ENCODE measurements around the gene FSTL1. TPM values are rescaled to one million over a fixed set of nuclear protein-coding genes. Genes with fewer than 3 reads are reported as not detected.
A peak's percentile ranks its signal among the peaks of the same experiment; 100 is the strongest.

Gene FSTL1
- total RNA-seq, 1 donor from 2014 or later, result 217 TPM

DNA sequence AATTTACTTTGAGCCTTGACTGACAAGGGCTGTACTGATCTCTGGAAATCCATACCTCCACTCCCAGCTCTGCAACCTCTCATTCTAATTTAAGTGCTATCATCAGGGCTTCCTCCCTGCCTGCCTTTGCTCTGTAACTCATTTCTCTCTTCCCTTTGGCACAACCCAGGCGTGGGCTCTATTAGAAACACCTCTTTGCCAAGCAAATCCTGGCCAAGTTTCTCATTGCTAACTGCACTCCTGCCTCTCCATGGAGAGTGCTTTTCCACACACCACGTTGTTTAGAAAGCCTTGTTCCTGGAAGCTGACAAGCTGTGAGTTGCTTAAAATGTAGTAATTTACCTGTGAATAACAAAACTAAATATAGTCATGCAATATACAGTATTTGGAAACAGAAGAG, 20.1 kb upstream of the FSTL1 start:
- ATAC-seq, result peak; percentile 88
- intact Hi-C loops (cut with DNase I), result loop anchor here (2.0 kb wide), 2 partner anchors 52 to 84 kb away; no protein-coding TSS in a partner anchor
- DNase-seq (ENCODE audit: missing footprints), result no peak

DNA sequence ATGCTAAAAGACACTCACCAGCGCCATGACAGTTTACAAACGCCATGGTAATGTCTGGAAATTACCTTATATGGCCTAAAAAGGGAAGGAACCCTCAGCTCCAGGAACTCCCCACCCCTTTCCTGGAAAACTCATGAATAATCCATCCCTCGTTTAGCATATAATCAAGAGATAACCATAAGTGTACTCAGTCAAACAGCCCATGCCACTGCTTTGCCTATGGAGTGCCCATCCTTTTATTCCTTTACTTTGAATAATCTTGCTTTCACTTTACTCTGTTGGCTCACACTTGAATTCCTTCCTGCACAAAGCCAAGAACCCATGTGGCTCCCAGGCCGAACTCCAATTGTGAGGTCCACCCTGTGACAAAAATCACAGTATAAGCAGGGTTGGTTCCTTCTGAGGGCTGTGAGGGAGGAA, 19.1 kb upstream of the FSTL1 start:
- intact Hi-C loops (cut with DNase I), result loop anchor here (2.0 kb wide), 2 partner anchors 51 to 85 kb away; no protein-coding TSS in a partner anchor
- ATAC-seq (peak; percentile 76), DNase-seq (ENCODE audit: missing footprints) (no peak)

DNA sequence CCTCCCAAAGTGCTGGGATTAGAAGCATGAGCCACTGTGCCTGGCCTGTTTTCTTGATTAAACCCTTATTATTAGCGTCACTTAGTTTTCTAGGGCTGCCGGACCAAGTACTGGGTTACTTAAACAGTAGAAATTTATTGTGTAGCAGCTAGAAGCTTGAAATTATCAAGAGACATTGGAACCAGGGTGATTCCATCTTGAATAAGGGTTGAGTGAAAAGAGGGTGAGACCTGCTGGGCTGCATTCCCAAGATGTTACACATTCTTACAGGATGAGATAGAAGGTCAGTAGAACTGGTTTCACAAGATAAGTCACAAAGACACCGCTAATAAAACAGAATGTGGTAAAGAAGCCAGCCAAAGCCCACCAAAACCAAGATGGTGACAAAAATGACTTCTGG, 18.6 kb upstream of the FSTL1 start:
- ATAC-seq (no peak), DNase-seq (ENCODE audit: missing footprints) (no peak)
- intact Hi-C loops (cut with DNase I), result no loop called here

DNA sequence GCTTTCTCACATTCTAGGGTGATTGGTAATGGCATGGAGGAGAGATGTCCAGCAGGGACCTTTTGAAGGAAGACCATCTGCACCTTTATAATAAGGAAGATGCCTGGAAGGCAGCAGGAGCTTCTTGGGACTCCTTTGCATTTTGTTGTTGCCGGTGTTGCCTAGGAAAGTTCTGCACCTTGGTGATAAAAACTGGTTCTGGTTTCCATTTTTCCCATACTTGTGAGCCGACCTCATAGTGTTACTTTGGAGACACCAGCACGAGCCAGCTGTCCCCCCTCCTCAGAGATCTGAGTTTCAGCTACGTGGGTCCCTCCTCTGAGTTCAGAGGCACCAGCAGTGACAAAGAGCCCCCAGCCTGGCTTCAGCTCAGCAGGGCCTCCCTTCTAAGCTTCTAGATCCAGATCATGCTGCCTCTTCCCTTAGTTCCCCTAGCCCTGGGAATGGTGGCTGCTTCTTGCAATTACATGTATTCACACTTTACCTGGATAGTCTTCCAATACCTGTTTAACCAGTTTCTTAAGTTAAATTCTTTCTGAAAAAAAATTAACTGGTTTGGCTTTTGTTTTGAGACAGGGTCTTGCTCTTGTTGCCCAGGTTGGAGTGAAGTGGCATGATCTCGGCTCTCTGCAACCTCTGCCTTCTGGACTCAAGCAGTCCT, 18.0 kb upstream of the FSTL1 start:
- intact Hi-C loops (cut with DNase I), result no loop called here
- DNase-seq (ENCODE audit: missing footprints) (no peak), ATAC-seq (no peak)

DNA sequence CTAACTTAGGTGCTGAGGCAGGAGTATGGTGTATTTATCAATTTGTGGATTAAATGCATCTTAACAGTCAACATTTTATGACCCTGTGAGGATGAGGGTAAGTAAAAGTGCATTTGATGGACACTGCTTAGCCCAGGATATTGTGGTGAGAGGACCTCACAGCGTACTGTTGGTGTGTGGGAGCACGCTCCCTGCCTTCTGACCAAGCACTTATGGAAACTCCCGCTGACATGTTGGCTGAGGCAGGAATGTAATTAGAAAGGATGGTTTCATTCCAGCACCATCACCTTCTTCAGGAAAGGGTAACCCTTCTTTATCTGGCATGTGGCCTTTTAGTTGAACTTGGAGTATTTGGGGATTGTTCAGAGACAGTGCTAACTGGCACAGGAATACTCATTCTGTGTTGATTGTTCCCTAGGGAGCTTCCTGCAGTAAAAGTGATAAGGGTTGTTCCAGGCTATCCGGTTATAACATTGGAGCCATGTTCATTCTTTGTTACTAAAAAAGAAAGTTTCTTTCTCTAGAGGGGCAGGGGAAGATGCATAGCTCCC, 11.7 kb upstream of the FSTL1 start:
- DNase-seq (ENCODE audit: missing footprints), result no peak
- peak; percentile 4 for ATAC-seq
- intact Hi-C loops (cut with DNase I), result no loop called here

DNA sequence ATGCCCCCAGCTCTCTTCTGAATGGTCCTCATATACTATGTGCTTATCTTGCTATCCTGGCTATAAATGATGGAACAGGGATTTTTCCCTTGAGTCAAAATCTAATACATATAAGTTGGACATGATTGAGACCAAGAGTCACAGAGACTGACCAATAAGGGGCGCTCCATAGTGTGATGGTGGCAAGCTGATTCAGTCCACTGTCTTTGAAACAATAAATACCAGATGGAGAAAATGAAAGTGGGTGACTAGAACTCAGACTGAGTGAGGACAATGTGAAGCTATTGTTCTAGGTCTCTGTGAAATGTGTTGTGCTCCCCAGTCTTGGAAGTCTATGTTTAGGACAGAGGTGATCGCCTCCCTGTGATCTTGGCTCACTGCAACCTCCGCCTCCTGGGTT, 10.6 kb upstream of the FSTL1 start:
- intact Hi-C loops (cut with DNase I), result no loop called here
- no peak for ATAC-seq
- DNase-seq (ENCODE audit: missing footprints), result no peak

DNA sequence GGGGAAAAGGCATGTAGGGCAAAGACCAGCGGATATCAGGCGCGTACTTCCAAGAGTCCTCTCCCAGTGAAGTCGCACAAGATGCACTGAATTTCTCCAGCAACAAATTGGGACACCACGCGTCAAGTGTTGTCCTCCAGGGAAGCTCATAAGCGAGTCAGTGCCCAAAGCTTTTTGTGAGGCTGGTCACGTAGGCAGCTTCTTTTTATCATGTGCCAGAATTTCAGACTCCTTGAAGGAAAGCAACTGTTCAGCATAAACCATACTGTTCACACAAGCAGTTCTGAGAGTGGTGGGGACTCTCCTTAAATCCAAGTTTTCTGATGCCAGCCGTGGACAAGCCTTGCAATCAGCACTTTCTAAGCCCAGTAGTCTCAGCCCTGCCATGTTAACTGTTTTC, 10.1 kb upstream of the FSTL1 start:
- intact Hi-C loops (cut with DNase I), result no loop called here
- DNase-seq (ENCODE audit: missing footprints), result no peak
- no peak for ATAC-seq

DNA sequence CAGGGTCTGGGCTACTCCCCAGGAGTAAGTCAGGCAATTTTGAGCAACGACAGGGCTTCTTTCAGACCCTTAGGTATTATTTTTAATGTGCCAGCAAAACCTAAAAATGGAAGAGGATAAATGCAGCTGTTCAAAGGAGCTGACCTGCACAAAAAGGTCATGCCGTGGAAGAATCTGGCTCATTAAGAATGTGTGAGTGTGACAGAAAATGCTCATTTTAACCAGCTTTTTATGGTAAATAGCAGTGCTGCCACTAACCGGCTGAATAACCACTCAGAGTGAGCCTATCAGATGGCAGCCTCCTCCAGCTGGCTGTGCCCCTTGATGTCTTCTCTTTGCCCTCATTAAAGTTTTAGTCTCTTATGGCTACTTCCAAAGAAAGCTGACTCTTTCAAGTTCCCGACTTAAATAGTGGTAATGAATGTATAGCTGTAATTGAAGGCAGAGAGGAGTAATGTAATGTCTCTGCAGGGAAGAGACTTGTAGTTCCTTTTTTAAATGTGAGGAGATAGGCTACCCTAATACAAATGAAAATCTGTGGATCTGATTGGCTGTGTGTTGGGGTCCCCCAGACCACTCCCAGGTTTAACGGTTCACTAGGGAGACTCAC, 9.5 kb upstream of the FSTL1 start:
- intact Hi-C loops (cut with DNase I), result no loop called here
- no peak for ATAC-seq
- DNase-seq (ENCODE audit: missing footprints), result no peak

DNA sequence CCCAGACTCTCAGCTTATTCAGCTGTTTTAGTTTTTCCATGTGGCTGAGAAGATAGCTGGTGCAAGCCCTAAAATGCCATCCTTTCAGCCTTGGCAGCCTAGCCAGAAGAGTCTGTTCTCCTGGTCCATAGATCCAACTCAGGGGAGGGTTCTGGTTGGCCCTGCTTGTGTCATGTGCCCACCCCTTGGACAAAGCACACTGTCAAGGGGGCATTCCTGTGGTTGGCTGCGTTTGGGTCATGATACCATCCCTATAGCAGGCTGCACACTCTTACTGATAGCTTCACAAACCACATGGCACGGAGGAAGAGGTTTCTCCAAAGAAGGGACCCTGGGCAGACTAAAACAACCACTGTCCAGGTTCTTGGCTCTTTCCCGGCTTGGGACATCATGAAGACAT, 8.4 kb upstream of the FSTL1 start:
- DNase-seq (ENCODE audit: missing footprints), result no peak
- ATAC-seq, result no peak
- intact Hi-C loops (cut with DNase I), result no loop called here

DNA sequence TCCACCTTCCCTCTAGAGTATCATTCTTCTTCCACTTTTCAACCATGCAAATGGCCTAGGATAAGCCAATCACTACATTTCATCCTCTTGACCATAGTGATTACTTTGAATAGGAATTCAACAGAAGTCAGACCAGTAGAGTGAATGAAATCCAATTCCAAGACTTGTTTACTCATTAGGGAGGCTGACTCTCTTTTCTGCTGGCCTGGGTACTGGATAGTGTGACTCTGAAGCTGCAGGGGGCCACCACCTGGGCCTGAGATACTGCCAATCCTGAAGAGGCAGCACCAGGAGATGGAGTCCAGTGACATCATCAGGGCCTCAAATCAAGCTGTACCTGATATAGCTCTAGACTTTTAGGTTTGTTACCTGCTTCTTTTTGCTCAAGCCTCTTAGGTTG, 7.0 kb upstream of the FSTL1 start:
- intact Hi-C loops (cut with DNase I), result no loop called here
- ATAC-seq (no peak), DNase-seq (ENCODE audit: missing footprints) (no peak)

DNA sequence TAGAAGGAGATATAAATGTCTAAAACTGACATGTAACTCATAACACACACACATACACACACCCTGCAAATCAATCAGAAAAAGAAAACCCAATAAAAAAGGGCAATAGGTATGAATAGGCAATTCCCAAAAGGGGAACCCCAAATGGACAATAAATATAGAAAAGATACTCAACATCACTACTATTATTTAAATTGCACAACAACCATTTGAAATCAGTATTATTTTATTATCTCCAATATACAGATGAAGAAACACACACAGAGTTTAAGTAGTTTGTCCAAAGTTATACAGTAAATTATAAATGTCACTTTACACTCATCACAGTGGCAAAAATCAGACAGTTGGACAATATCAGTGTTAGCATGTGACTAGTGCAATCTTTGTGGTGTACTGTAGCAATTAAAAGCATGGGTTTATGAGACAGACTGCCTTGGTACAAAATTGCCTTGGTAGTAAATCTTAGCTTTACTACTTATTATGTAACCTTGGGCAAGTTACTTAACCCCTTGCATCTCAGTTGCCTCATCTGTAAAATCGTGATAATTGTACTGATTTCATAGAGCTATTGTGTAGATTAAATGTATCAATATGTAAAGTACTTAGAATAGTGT, 3.4 kb upstream of the FSTL1 start:
- DNase-seq (ENCODE audit: missing footprints) (no peak), ATAC-seq (no peak)
- intact Hi-C loops (cut with DNase I), result no loop called here

DNA sequence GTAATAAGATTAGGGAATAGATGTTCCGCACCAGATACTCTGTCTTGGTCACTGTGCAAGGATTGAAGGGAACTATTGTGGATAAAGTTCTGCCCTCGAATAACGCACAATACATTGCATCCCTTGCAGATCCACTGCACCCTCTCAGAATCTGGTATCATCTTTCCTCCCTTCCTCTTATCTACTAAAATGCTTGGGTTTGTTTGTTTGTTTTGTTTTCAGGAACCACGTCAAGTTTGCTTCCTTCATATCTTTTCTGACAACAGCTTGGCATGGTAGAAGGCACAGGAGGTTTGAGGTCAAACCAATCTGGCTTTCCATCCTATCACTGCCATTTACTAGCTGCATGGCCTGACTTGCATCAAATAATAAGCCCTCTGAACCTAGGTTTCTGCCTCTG, 2.0 kb upstream of the FSTL1 start:
- ATAC-seq (no peak), DNase-seq (ENCODE audit: missing footprints) (no peak)
- intact Hi-C loops (cut with DNase I), result no loop called here

DNA sequence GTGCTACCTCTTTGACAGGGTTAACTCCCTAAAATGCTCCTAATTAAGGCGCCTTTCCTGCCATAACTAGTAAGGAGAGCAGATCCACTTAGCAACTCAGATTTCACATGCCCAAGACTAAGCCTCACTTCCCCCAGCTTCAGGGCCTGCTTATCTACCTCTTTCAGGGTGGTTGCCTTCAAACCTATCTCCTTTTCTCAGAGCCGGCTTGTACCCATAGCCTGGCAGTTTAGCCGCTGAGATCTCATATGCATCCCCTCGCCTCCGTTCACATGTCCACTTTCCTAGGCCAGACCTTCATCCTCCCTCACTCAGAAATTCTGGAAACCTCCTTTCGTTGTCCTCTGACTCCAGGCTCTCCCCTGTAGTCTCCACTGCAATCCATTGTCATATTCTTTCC, 1.0 kb upstream of the FSTL1 start:
- DNase-seq (ENCODE audit: missing footprints), result no peak
- no peak for ATAC-seq
- intact Hi-C loops (cut with DNase I), result loop anchor here (1.0 to 2.0 kb wide), 3 partner anchors 33 to 104 kb away; no protein-coding TSS in a partner anchor

DNA sequence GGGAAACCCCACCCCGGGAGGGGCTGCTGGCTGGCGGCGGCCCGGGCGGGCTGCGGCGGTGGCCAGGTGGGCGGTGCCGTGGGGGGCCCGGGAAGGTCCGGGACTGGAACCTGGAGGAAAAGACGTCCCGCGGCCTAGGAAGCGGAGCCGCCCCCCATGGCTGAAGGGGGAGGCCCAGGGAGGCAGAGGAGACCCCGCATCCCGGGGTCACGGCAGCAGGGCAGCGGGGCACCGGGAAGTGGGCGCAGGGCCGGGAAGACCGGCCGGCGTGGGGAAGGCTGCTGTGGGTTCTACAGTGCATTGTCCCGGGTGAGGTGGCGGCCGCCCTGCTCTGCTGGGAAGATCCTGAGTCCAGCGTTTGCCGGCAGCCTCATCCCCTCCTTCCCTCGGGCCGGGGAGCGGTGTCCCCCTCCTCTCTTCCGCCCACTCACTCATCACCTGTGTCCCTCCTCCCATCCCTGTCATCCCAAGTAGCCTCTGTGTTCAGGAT, 525 bp upstream of the FSTL1 start:
- intact Hi-C loops (cut with DNase I), result loop anchor here (1.0 to 2.0 kb wide), 3 partner anchors 33 to 105 kb away; no protein-coding TSS in a partner anchor
- peak; percentile 74 for DNase-seq (ENCODE audit: missing footprints)
- peak; percentile 46 for ATAC-seq

DNA sequence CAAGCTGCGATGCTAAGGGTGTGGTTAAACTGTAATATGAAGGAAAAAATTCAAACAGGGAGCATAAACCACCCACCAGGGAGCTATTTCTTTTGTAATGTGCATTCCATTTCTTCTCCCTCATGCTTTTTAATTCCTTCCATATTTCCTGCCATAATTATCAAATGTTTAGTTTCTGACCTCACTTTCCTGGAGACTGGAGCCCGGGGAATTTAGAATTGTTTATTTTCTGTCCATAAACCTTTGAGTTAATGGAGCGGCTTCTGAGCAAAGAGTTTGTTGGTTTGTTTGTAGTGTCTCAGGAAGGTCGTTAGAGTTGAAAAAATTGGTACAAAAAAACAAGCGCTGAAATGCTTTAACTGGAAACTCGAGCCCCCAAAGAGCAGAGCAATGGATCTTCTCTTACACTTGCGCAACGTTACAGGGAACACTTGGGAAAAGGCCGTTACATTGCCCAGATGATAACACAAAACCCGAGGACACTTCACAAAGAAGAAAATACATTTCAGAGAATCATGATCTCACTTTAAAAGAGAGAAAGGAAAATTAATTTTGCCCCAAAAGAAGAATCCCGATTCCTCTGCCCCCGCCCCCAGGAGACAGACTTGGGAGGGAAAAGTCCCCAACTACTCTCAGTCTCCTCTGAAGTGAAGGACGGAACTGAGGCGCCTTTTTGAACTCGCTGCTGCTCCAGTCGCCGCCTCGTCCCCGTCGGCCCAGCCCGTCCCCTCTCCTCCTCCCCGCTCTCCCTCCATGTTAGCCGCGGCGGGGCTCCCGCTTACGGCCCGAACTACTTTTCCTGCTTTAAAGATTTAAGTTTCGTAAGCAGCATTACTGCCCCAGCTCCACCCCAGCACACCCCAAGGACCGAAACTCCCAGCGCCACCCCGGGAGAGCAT, 842 bp downstream of the FSTL1 start:
- intact Hi-C loops (cut with DNase I), result loop anchor here (2.0 kb wide), 2 partner anchors 31 to 57 kb away; no protein-coding TSS in a partner anchor
- peak; percentile 51 for ATAC-seq
- DNase-seq (ENCODE audit: missing footprints), result no peak

DNA sequence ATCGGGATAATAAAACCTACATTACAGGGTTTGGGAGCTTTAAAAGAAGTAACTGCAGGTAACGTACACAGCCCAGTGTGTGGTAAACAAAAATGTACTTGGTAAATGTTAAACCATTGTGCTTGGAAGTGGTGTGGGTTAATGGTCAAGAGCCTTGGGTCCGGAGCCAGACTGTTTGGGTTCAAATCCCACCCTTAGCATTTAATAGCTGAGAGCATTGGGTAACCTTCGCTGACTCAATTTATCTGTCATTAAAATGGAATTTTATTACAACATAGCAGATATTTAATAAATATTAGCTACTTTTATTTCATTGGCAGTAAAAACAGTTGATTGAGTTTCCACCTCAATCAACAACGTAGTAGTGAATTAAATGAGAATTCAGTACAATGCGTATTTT, 1.5 kb downstream of the FSTL1 start:
- DNase-seq (ENCODE audit: missing footprints), result no peak
- no peak for ATAC-seq
- intact Hi-C loops (cut with DNase I), result no loop called here

DNA sequence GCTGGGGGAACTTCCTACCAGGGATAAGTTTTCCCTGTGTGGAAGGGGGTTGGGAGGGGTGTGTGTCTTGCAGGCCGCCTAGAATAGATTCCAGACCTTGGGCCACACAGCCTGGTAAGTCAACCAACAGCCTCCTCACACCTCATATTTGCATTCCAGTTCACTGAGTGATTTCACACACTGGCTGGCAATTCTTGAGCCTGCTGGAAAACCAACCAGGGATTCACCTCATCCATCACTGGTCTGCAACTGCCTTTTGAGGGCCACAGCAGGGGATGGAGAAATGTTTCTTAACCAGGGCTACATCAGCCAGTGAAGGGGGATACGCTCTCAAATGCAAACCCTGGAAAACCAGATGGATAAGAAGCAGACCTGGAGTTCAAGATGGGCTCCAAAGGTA, 2.0 kb downstream of the FSTL1 start:
- intact Hi-C loops (cut with DNase I), result no loop called here
- DNase-seq (ENCODE audit: missing footprints) (no peak), ATAC-seq (peak; percentile 42)

DNA sequence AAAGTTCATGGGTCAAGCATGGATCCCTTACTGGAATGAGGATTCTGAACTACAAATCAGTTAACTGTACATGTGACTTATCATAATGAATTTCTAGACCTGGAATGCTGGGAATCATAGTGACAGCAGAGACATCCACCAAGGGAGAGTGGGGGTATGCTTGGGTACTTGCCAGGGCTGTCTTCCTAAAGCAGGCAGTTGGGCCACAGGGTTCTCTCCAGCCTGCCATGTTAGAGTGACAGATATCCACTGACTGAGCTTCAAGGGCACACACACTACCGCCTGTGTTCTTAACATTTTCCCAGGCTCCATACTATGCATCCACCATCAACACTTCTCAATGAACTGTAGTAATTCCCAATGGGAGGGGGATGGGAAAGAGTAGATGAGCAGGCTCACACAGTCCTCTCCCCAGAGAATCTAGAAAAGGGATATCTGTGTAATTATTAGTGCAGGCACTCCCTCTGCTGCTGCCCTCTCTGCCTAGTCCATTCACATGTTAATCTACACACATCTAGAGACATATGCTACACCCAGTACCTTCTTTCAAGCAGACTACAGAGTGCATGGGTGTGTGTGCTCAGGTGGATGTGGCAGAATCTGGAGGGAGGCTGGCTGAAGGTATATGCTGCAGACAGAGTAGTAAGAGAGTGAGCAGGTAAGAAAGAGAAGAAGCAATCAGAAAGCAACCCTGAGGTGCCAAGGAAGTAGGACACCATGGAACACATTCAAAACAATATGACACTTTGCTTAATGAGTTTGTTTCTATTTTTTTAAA, 3.7 kb downstream of the FSTL1 start:
- DNase-seq (ENCODE audit: missing footprints) (no peak), ATAC-seq (no peak)
- intact Hi-C loops (cut with DNase I), result no loop called here
